ENCODE measurements around the gene SND1.

Gene SND1

GRCh38 chr7:128112018-128112780, 460.2 kb downstream of the SND1 start:
- peak; percentile 71 for DNase-seq

GRCh38 chr7:128112781-128113221, 460.8 kb downstream of the SND1 start:
- DNase-seq, result peak; percentile 66

- DNase-seq, result no peak
Observed at GRCh38 chr7:128113839-128114238, 461.8 kb downstream of the SND1 start.

GRCh38 chr7:128114806-128115205, 462.8 kb downstream of the SND1 start:
- DNase-seq, result no peak

- no peak for DNase-seq
Observed at GRCh38 chr7:128115336-128115820, 463.4 kb downstream of the SND1 start.

GRCh38 chr7:128115821-128116723, 464.1 kb downstream of the SND1 start:
- DNase-seq, result no peak

GRCh38 chr7:128116740-128117139, 464.7 kb downstream of the SND1 start:
- DNase-seq, result no peak

GRCh38 chr7:128117691-128118090, 465.7 kb downstream of the SND1 start:
- no peak for DNase-seq

GRCh38 chr7:128119036-128119435, 467.0 kb downstream of the SND1 start:
- DNase-seq, result no peak

- DNase-seq, result no peak
Observed at GRCh38 chr7:128120116-128120515, 468.1 kb downstream of the SND1 start.

- no peak for DNase-seq
Observed at GRCh38 chr7:128120976-128121490, 469.0 kb downstream of the SND1 start.

- no peak for DNase-seq
Observed at GRCh38 chr7:128121711-128122530, 469.9 kb downstream of the SND1 start.

GRCh38 chr7:128122576-128123290, 470.7 kb downstream of the SND1 start:
- DNase-seq, result no peak

GRCh38 chr7:128123291-128124037, 471.5 kb downstream of the SND1 start:
- DNase-seq, result no peak

GRCh38 chr7:128124786-128125185, 472.8 kb downstream of the SND1 start:
- DNase-seq, result no peak

GRCh38 chr7:128125816-128126215, 473.8 kb downstream of the SND1 start:
- no peak for DNase-seq

GRCh38 chr7:128128401-128128800, 476.4 kb downstream of the SND1 start:
- no peak for DNase-seq

GRCh38 chr7:128129224-128129864, 477.4 kb downstream of the SND1 start:
- no peak for DNase-seq

GRCh38 chr7:128131115-128131514, 479.1 kb downstream of the SND1 start:
- DNase-seq, result no peak

GRCh38 chr7:128131731-128132130, 479.7 kb downstream of the SND1 start:
- no peak for DNase-seq
